ENCODE results near the gene PIR. TPM values are rescaled to one million over a fixed set of nuclear protein-coding genes. Genes with fewer than 3 reads are reported as not detected.

Gene PIR
- total RNA-seq, 1 experiment from 2014 or later, result 17.1 TPM

GRCh38 chrX:15451913-15452312, 41.2 kb downstream of the PIR start:
- H3K36me3 Mint-ChIP-seq, result 0 out of 2 replicates have a peak, but pooled peaks cover 2% of the 10 kb centered on the region
- CTCF ChIA-PET, result interaction anchor here (0.5 kb wide), 1 partner anchor 1631 kb away, joined by 3 read pairs; no protein-coding TSS in a partner anchor
- no peak for DNase-seq (ENCODE audit: low spot score)
- H3K9me3 Mint-ChIP-seq, result no peaks in the 10 kb centered on the region
- no peak overlapping the region for H3K27ac Mint-ChIP-seq
- POLR2A ChIA-PET, result no interaction called here
- no peak for TF ChIP-seq NFYB (CRISPR knock-in tag; conservative IDR thresholded peaks at IDR 0.05; ENCODE audit: low read depth)
- no peak for TF ChIP-seq HMGA2 (CRISPR knock-in tag; IDR thresholded peaks at IDR 0.05)
- TF ChIP-seq ZNF263 (CRISPR knock-in tag; IDR thresholded peaks at IDR 0.05; ENCODE audit: low read depth), result no peak
- TF ChIP-seq ZNF317 (CRISPR knock-in tag; IDR thresholded peaks at IDR 0.05; ENCODE audit: borderline replicate concordance, low read depth), result no peak
- TF ChIP-seq, protein P1, sequence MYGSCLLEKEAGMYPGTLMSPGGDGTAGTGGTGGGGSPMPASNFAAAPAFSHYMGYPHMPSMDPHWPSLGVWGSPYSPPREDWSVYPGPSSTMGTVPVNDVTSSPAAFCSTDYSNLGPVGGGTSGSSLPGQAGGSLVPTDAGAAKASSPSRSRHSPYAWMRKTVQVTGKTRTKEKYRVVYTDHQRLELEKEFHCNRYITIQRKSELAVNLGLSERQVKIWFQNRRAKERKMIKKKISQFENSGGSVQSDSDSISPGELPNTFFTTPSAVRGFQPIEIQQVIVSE (CRISPR knock-in tag; IDR thresholded peaks at IDR 0.05; ENCODE audit: borderline replicate concordance), result no peak
- TF ChIP-seq, protein P2, sequence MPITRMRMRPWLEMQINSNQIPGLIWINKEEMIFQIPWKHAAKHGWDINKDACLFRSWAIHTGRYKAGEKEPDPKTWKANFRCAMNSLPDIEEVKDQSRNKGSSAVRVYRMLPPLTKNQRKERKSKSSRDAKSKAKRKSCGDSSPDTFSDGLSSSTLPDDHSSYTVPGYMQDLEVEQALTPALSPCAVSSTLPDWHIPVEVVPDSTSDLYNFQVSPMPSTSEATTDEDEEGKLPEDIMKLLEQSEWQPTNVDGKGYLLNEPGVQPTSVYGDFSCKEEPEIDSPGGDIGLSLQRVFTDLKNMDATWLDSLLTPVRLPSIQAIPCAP (CRISPR knock-in tag; IDR thresholded peaks at IDR 0.05), result no peak
- TF ChIP-seq JUN (CRISPR knock-in tag; IDR thresholded peaks at IDR 0.05), result no peak
- TF ChIP-seq, protein P3, sequence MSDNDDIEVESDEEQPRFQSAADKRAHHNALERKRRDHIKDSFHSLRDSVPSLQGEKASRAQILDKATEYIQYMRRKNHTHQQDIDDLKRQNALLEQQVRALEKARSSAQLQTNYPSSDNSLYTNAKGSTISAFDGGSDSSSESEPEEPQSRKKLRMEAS (CRISPR knock-in tag; IDR thresholded peaks at IDR 0.05), result no peak
- TF ChIP-seq, protein P4, sequence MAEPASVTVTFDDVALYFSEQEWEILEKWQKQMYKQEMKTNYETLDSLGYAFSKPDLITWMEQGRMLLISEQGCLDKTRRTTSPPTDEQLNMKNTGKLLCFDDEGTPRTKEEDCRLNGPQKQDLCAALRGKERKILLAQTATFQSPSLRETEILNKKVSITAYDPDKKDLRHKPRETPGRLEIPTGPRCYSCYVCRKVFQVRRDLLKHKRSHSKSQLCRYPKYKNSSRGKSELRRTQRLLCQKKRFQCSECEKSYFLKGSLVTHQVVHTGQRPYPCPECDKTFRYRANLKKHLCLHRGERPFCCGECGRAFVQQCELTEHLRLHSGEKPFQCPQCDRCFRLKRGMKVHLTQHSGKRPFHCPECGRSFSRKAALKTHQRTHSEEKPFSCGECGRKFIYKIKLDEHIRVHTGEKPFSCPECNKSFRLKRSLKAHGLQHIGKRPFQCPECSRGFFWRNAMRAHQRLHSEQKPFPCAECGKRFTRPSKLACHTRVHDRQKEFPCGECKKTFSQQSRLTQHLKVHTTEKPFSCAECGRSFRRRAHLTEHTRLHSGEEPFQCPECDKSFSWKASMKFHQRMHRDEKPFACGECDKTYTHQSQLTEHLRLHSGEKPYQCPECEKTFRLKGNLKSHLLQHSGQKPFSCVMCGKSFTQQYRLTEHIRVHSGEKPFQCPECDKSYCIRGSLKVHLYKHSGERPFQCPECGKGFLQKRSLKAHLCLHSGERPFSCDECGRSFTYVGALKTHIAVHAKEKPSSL (CRISPR knock-in tag; conservative IDR thresholded peaks at IDR 0.05), result no peak
- TF ChIP-seq ESRRA (CRISPR knock-in tag; IDR thresholded peaks at IDR 0.05; ENCODE audit: borderline replicate concordance), result no peak
- TF ChIP-seq GABPB1 (CRISPR knock-in tag; IDR thresholded peaks at IDR 0.05), result no peak
- no peak for TF ChIP-seq NFATC4 (CRISPR knock-in tag; IDR thresholded peaks at IDR 0.05)
- no peak for TF ChIP-seq FOXJ3 (CRISPR knock-in tag; IDR thresholded peaks at IDR 0.05; ENCODE audit: borderline replicate concordance)
- no peak for TF ChIP-seq HMGXB4 (CRISPR knock-in tag; IDR thresholded peaks at IDR 0.05)
- no peak for TF ChIP-seq SMAD3 (CRISPR knock-in tag; IDR thresholded peaks at IDR 0.05; ENCODE audit: borderline replicate concordance)
- TF ChIP-seq ARID4B (CRISPR knock-in tag; IDR thresholded peaks at IDR 0.05; ENCODE audit: borderline replicate concordance), result no peak
- TF ChIP-seq OVOL2 (CRISPR knock-in tag; IDR thresholded peaks at IDR 0.05; ENCODE audit: borderline replicate concordance), result no peak
- TF ChIP-seq NFE2L1 (CRISPR knock-in tag; IDR thresholded peaks at IDR 0.05), result no peak
- no peak for TF ChIP-seq SP1 (CRISPR knock-in tag; conservative IDR thresholded peaks at IDR 0.05)
- no peaks in the 10 kb centered on the region for H3K4me1 Mint-ChIP-seq
- H3K4me3 Mint-ChIP-seq, result no peak overlapping the region
- ATAC-seq, result no peak
- no peaks in the 10 kb centered on the region for H3K27me3 Mint-ChIP-seq (ENCODE audit: low read depth)

All from WTC11 (cell line).